ENCODE data around the gene ZNF618.

ZNF618 gene

GRCh38 chr9:113957351-113957750, 81.2 kb downstream of the ZNF618 start:
- DNase-seq (ENCODE audit: low read depth in 2 of 2) = no peak

GRCh38 chr9:113957821-113958341, 81.8 kb downstream of the ZNF618 start:
- no peak for DNase-seq (ENCODE audit: low read depth in 2 of 2)

- DNase-seq (ENCODE audit: low read depth in 2 of 2) = no peak
These were observed 82.4 kb downstream of the ZNF618 start for GRCh38 chr9:113958556-113958955.

- DNase-seq (ENCODE audit: low read depth in 2 of 2) = no peak
These were observed 84.7 kb downstream of the ZNF618 start for GRCh38 chr9:113960768-113961167.

- DNase-seq (ENCODE audit: low read depth in 2 of 2) = no peak
These were observed 86.3 kb downstream of the ZNF618 start for GRCh38 chr9:113962396-113962795.

GRCh38 chr9:113963017-113963620, 87.0 kb downstream of the ZNF618 start:
- DNase-seq (ENCODE audit: low read depth in 2 of 2) = no peak

GRCh38 chr9:113963696-113964494, 87.8 kb downstream of the ZNF618 start:
- no peak for DNase-seq (ENCODE audit: low read depth in 2 of 2)

- DNase-seq (ENCODE audit: low read depth in 2 of 2) = no peak
These were observed 88.5 kb downstream of the ZNF618 start for GRCh38 chr9:113964495-113965170.

- no peak for DNase-seq (ENCODE audit: low read depth in 2 of 2)
These were observed 90.3 kb downstream of the ZNF618 start for GRCh38 chr9:113966394-113966793.

- DNase-seq (ENCODE audit: low read depth in 2 of 2) = no peak
These were observed 91.3 kb downstream of the ZNF618 start for GRCh38 chr9:113967380-113967779.

- no peak for DNase-seq (ENCODE audit: low read depth in 2 of 2)
These were observed 93.2 kb downstream of the ZNF618 start for GRCh38 chr9:113969343-113969742.

- no peak for DNase-seq (ENCODE audit: low read depth in 2 of 2)
These were observed 97.1 kb downstream of the ZNF618 start for GRCh38 chr9:113973226-113973625.

GRCh38 chr9:113973963-113974413, 97.9 kb downstream of the ZNF618 start:
- no peak for DNase-seq (ENCODE audit: low read depth in 2 of 2)

- no peak for DNase-seq (ENCODE audit: low read depth in 2 of 2)
These were observed 100.8 kb downstream of the ZNF618 start for GRCh38 chr9:113976915-113977314.

- DNase-seq (ENCODE audit: low read depth in 2 of 2) = no peak
These were observed 102.7 kb downstream of the ZNF618 start for GRCh38 chr9:113978725-113979342.

- no peak for DNase-seq (ENCODE audit: low read depth in 2 of 2)
These were observed 103.4 kb downstream of the ZNF618 start for GRCh38 chr9:113979343-113980127.

GRCh38 chr9:113984639-113985380, 108.7 kb downstream of the ZNF618 start:
- DNase-seq (ENCODE audit: low read depth in 2 of 2) = no peak

- no peak for DNase-seq (ENCODE audit: low read depth in 2 of 2)
These were observed 110.0 kb downstream of the ZNF618 start for GRCh38 chr9:113985968-113986585.

GRCh38 chr9:113986931-113987330, 110.8 kb downstream of the ZNF618 start:
- no peak for DNase-seq (ENCODE audit: low read depth in 2 of 2)

GRCh38 chr9:113987526-113987925, 111.4 kb downstream of the ZNF618 start:
- DNase-seq (ENCODE audit: low read depth in 2 of 2) = no peak
